K562 (cell line): ENCODE data around the gene FAM43B. TPM values are rescaled to one million over a fixed set of nuclear protein-coding genes. Genes with fewer than 3 reads are reported as not detected.

ENCODE experiments used
- CCAR2 ChIP-seq: fragments of 200-400 bp; formaldehyde crosslinking; IDR thresholded peaks from 2 replicates; pipeline ENCODE4 v1.6.1; 2017; ENCODE audit warnings: mild to moderate bottlenecking, low read depth, low read length
- GABPA ChIP-seq: fragments of 200-800 bp; sonication (Bioruptor generic); conservative IDR thresholded peaks from 2 replicates; pipeline ENCODE4 v1.6.1; 2016; ENCODE audit warnings: low read depth, missing genetic modification characterization, missing compliant biosample characterization
- GABPB2 ChIP-seq: fragments of 250-450 bp; sonication (Bioruptor Pico); conservative IDR thresholded peaks from 2 replicates; pipeline ENCODE4 v1.5.1; 2021; ENCODE audit warnings: mild to moderate bottlenecking
- NCOA1 ChIP-seq: fragments of 450-650 bp; IDR thresholded peaks from 2 replicates; pipeline ENCODE4 v1.6.1; 2016; ENCODE audit warnings: low read depth
- RAD21 ChIP-seq, 2 experiments: fragments of 250-450 bp in 1 of 2; fragments of 450-650 bp in 1 of 2; sonication (Bioruptor Pico) in 1 of 2; formaldehyde crosslinking in 1 of 2; IDR thresholded peaks in 1 of 2; conservative IDR thresholded peaks in 1 of 2; 2 replicates each; pipeline versions ENCODE4 v1.4.0 to v1.8.0; 2020 to 2022; ENCODE audit warnings: mild to moderate bottlenecking in 2 of 2, moderate library complexity in 1 of 2
- RBM39 ChIP-seq: fragments of 200-400 bp; formaldehyde crosslinking; optimal IDR thresholded peaks from 2 replicates; pipeline ENCODE3; 2018; ENCODE audit warnings: low read depth, low read length
- SMARCA4 ChIP-seq: fragments of 450-650 bp; IDR thresholded peaks from 2 replicates; pipeline ENCODE4 v1.6.1; 2016
- ZBTB40 ChIP-seq, 2 experiments: fragments of 450-650 bp in 1 of 2; sonication (generic) in 1 of 2; formaldehyde crosslinking in 1 of 2; IDR thresholded peaks; 2 replicates each; pipeline versions ENCODE4 v1.7.1 to v1.9.0; 2016 to 2022; ENCODE audit warnings: inconsistent platforms in 1 of 2, mild to moderate bottlenecking in 1 of 2, missing genetic modification reagents in 1 of 2
- ZNF175 ChIP-seq: fragments of 200-800 bp; sonication (Bioruptor generic); IDR thresholded peaks from 2 replicates; pipeline ENCODE4 v1.6.1; 2016; ENCODE audit warnings: low read depth, mild to moderate bottlenecking, missing genetic modification characterization, missing compliant biosample characterization
- ZNF263 ChIP-seq: sonication (generic); formaldehyde crosslinking; IDR thresholded peaks from 2 replicates; pipeline ENCODE4 v1.8.0; 2022; ENCODE audit warnings: mild to moderate bottlenecking, missing genetic modification reagents, borderline replicate concordance
- ZNF75A ChIP-seq: fragments of 450-650 bp; formaldehyde crosslinking; IDR thresholded peaks from 2 replicates; pipeline ENCODE4 v1.4.0; 2020; ENCODE audit warnings: mild to moderate bottlenecking
- ZNF76 ChIP-seq: fragments of 250-450 bp; sonication (Bioruptor Pico); IDR thresholded peaks from 2 replicates; pipeline ENCODE4 v1.4.0; 2020; ENCODE audit warnings: mild to moderate bottlenecking, moderate library complexity, borderline replicate concordance
- polyA plus RNA-seq, 8 experiments: library from polyadenylated mRNA; depleted of rRNA in 4 of 8; stranded (reverse) in 5 of 8; unstranded in 3 of 8; fragments of >200 nt; fragmentation: Nextera tagmentation in 2 of 8; fragmentation: Illumina TruSeq in 1 of 8; extraction: Ambion mirVana in 2 of 8; extraction: Trizol in 1 of 8; gene quantifications; 2 replicates each; pipeline versions ENCODE4 v1.2.1 to v1.2.3, GENCODE V29; 2011 to 2014; ENCODE audit warnings: inconsistent platforms in 1 of 8, missing spikeins in 1 of 8
- total RNA-seq, 7 experiments: library from RNA; depleted of rRNA in 6 of 7; stranded (reverse); fragments of >200 nt in 6 of 7; fragmentation: Illumina TruSeq in 2 of 7; extraction: Trizol in 2 of 7; gene quantifications; 2 replicates each; pipeline versions ENCODE4 v1.2.1 to v1.2.3, GENCODE V29; 2011 to 2021; ENCODE audit warnings: low replicate concordance in 1 of 7
- TF ChIP-seq, protein P1 (sequence below): sonication (generic); formaldehyde crosslinking; IDR thresholded peaks from 2 replicates; pipeline ENCODE4 v1.8.1; 2023; ENCODE audit warnings: mild to moderate bottlenecking, missing genetic modification reagents
- TF ChIP-seq, protein P2 (sequence below): fragments of 250-450 bp; sonication (Bioruptor Pico); IDR thresholded peaks from 2 replicates; pipeline ENCODE4 v1.5.1; 2021; ENCODE audit warnings: mild to moderate bottlenecking

FAM43B gene
- total and polyA plus RNA-seq, 9 of the 15 experiments (the other 6 are each of a cell fraction or from before 2014, with no cell fraction given): not detected

- TF ChIP-seq ZNF75A (CRISPR knock-in tag): no peak
- no peak for TF ChIP-seq SMARCA4
- TF ChIP-seq, protein P1, sequence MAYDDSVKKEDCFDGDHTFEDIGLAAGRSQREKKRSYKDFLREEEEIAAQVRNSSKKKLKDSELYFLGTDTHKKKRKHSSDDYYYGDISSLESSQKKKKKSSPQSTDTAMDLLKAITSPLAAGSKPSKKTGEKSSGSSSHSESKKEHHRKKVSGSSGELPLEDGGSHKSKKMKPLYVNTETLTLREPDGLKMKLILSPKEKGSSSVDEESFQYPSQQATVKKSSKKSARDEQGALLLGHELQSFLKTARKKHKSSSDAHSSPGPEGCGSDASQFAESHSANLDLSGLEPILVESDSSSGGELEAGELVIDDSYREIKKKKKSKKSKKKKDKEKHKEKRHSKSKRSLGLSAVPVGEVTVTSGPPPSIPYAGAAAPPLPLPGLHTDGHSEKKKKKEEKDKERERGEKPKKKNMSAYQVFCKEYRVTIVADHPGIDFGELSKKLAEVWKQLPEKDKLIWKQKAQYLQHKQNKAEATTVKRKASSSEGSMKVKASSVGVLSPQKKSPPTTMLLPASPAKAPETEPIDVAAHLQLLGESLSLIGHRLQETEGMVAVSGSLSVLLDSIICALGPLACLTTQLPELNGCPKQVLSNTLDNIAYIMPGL (CRISPR knock-in tag): no peak
- peak; percentile 88 to 96 for TF ChIP-seq RAD21 (CRISPR knock-in tag; conservative IDR thresholded peaks at IDR 0.05 in 1 of 2, IDR thresholded peaks at IDR 0.05 in 1 of 2)
- no peak for TF ChIP-seq CCAR2
- TF ChIP-seq RBM39: no peak
- TF ChIP-seq ZNF175 (CRISPR knock-in tag): no peak
- TF ChIP-seq ZBTB40 (IDR thresholded peaks at IDR 0.05): no peak
- no peak for TF ChIP-seq ZBTB40 (CRISPR knock-in tag; IDR thresholded peaks at IDR 0.05)
- TF ChIP-seq ZNF76 (CRISPR knock-in tag): no peak
- TF ChIP-seq NCOA1: no peak
- TF ChIP-seq, protein P2, sequence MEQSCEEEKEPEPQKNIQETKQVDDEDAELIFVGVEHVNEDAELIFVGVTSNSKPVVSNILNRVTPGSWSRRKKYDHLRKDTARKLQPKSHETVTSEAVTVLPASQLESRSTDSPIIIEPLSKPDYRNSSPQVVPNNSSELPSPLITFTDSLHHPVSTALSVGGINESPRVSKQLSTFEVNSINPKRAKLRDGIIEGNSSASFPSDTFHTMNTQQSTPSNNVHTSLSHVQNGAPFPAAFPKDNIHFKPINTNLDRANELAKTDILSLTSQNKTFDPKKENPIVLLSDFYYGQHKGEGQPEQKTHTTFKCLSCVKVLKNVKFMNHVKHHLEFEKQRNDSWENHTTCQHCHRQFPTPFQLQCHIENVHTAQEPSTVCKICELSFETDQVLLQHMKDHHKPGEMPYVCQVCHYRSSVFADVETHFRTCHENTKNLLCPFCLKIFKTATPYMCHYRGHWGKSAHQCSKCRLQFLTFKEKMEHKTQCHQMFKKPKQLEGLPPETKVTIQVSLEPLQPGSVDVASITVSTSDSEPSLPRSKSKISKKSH (CRISPR knock-in tag): no peak
- no peak for TF ChIP-seq GABPA (tag)
- TF ChIP-seq ZNF263 (CRISPR knock-in tag): 0 out of 2 replicates have a peak, but pooled peaks have one; percentile 32
- TF ChIP-seq GABPB2 (CRISPR knock-in tag): no peak
Measured at GRCh38 chr1:20521960-20522861, 30.2 kb upstream of the FAM43B start (continued).
